Suprapubic skin (tissue), 4 donors: ENCODE results near the gene OSBPL3.

Source experiments
- CTCF ChIP-seq, 2 donors: fragments of 200-600 bp in 1 of 2; fragments of 450-650 bp in 1 of 2; sonication (generic) in 1 of 2; IDR thresholded peaks; one replicate each; pipeline ENCODE4 v1.5.1; 2016 to 2019; ENCODE audit warnings: antibody characterized with exemption in 2 of 2, mild to moderate bottlenecking in 1 of 2, moderate library complexity in 1 of 2
- EP300 ChIP-seq: sonication (generic); formaldehyde crosslinking; IDR thresholded peaks from one replicate; pipeline ENCODE4 v1.6.1; 2017; ENCODE audit warnings: antibody characterized with exemption
- POLR2A ChIP-seq, 2 donors: fragments of 450-650 bp; IDR thresholded peaks; one replicate each; pipeline ENCODE4 v1.6.1; 2017; ENCODE audit warnings: antibody characterized with exemption in 2 of 2, mild to moderate bottlenecking in 2 of 2, moderate library complexity in 2 of 2
- POLR2AphosphoS5 ChIP-seq, 3 donors: sonication (generic); formaldehyde crosslinking; IDR thresholded peaks; one replicate each; pipeline ENCODE4 v1.6.1; 2017; ENCODE audit warnings: antibody characterized with exemption in 3 of 3

GRCh38 chr7:24825931-24826661 is 153.9 kb downstream of the OSBPL3 start:
- TF ChIP-seq CTCF (IDR thresholded peaks at IDR 0.05) (no peak), POLR2A (IDR thresholded peaks at IDR 0.05) (no peak), EP300 (no peak), POLR2AphosphoS5 (IDR thresholded peaks at IDR 0.05) (no peak)
